AG04449 (cell line): Measurements from ENCODE around the gene DBH.

ENCODE experiments used
- CTCF ChIA-PET: fragments of 350-600 bp; formaldehyde crosslinking; extraction: SDS; loops from one replicate; lab custom pipeline; 2021; ENCODE audit warnings: antibody characterized with exemption; lab: Yijun Ruan, JAX
- POLR2A ChIA-PET: fragments of 400-600, 350-600 bp; formaldehyde crosslinking; extraction: SDS; loops from one replicate; lab custom pipeline; 2020; ENCODE audit warnings: antibody characterized with exemption, inconsistent platforms; lab: Yijun Ruan, JAX
- DNase-seq: peaks from one replicate; pipeline ENCODE4 v3.0.0-alpha.2; 2010; ENCODE audit warnings: low read depth, low spot score
- H3K4me3 ChIP-seq: 2 replicates; pipeline ENCODE4 v1.5.1; 2011; ENCODE audit warnings: low read depth, mild to moderate bottlenecking, control low read depth, low read length
- CTCF ChIP-seq: IDR thresholded peaks from one replicate; pipeline ENCODE4 v1.5.1; 2011; ENCODE audit warnings: mild to moderate bottlenecking, moderate library complexity, low read length, control low read depth, inconsistent platforms; ENCODE audit not compliant: insufficient read depth; ENCODE audit errors: missing control alignments

The DBH gene

GRCh38 chr9:133681658-133682306 is 45.6 kb downstream of the DBH start:
- ChIA-PET CTCF (no interaction called here), POLR2A (no interaction called here)

GRCh38 chr9:133682818-133683585 is 46.8 kb downstream of the DBH start:
- ChIA-PET POLR2A (no interaction called here), CTCF (no interaction called here)
- no peak for DNase-seq
- no peak for TF ChIP-seq CTCF
- H3K4me3 ChIP-seq, result no peak overlapping the region

More at GRCh38 chr9:133681658-133682306, 45.6 kb downstream of the DBH start:
- DNase-seq, result no peak
- no peak overlapping the region for H3K4me3 ChIP-seq
- TF ChIP-seq CTCF, result no peak

GRCh38 chr9:133683586-133684120 is 47.5 kb downstream of the DBH start:
- TF ChIP-seq CTCF, result no peak
- ChIA-PET POLR2A (interaction anchor here (0.8 kb wide), 1 partner anchor 44 kb away, joined by 3 read pairs; no protein-coding TSS in a partner anchor), CTCF (no interaction called here)
- H3K4me3 ChIP-seq, result no peak overlapping the region
- DNase-seq, result no peak

GRCh38 chr9:133684121-133684935 is 48.2 kb downstream of the DBH start:
- ChIA-PET POLR2A (interaction anchor here (0.8 kb wide), 1 partner anchor 43 kb away, joined by 3 read pairs; no protein-coding TSS in a partner anchor), CTCF (no interaction called here)
- no peak for TF ChIP-seq CTCF
- no peak overlapping the region for H3K4me3 ChIP-seq
- DNase-seq, result no peak

- DNase-seq, result no peak
- H3K4me3 ChIP-seq, result no peak overlapping the region
- no peak for TF ChIP-seq CTCF
- ChIA-PET CTCF (no interaction called here), POLR2A (no interaction called here)
Measured at GRCh38 chr9:133684936-133685361, 48.8 kb downstream of the DBH start.
